Stomach (tissue), 9 donors: ENCODE data around the gene ZNF593OS. TPM values are rescaled to one million over a fixed set of nuclear protein-coding genes. Genes with fewer than 3 reads are reported as not detected.

Experiments used
- DNase-seq, 2 donors: peaks; one replicate each; pipeline versions ENCODE4 v3.0.0 to v3.0.0-alpha.2; 2013 to 2019
- H3K27ac ChIP-seq, 5 donors: fragments of 200-600 bp in 4 of 5; sonication (generic) in 4 of 5; one replicate each; pipeline ENCODE4 v1.5.1; 2013 to 2019; ENCODE audit warnings: mild to moderate bottlenecking in 1 of 5, moderate library complexity in 1 of 5
- H3K27me3 ChIP-seq, 3 donors: fragments of 200-600 bp; sonication (generic); one replicate each; pipeline ENCODE4 v1.5.1; 2017 to 2019; ENCODE audit warnings: mixed run types in 1 of 3
- H3K36me3 ChIP-seq, 4 donors: fragments of 200-600 bp; sonication (generic); 1 replicate in 3 of 4; 2 replicates in 1 of 4; pipeline ENCODE4 v1.5.1; 2016 to 2019
- H3K4me1 ChIP-seq, 4 donors: fragments of 200-600 bp; sonication (generic); one replicate each; pipeline ENCODE4 v1.5.1; 2016 to 2019
- H3K4me3 ChIP-seq, 4 donors: fragments of 200-600 bp; sonication (generic) in 3 of 4; one replicate each; pipeline ENCODE4 v1.5.1; 2016 to 2019; ENCODE audit warnings: mild to moderate bottlenecking in 1 of 4
- H3K9me3 ChIP-seq, 4 donors: fragments of 200-600 bp; sonication (generic); one replicate each; pipeline ENCODE4 v1.5.1; 2016 to 2019
- CTCF ChIP-seq, 7 experiments: fragments of 450-650 bp in 4 of 7; fragments of 200-600 bp in 3 of 7; sonication (generic) in 3 of 7; IDR thresholded peaks; one replicate each; pipeline ENCODE4 v1.5.1; 2016 to 2019; ENCODE audit warnings: antibody characterized with exemption in 7 of 7, control low read depth in 2 of 7, mild to moderate bottlenecking in 1 of 7
- EP300 ChIP-seq: sonication (generic); formaldehyde crosslinking; IDR thresholded peaks from one replicate; pipeline ENCODE4 v1.6.1; 2017; ENCODE audit warnings: antibody characterized with exemption
- POLR2A ChIP-seq, 4 donors: fragments of 450-650 bp; IDR thresholded peaks; one replicate each; pipeline ENCODE4 v1.6.1; 2016; ENCODE audit warnings: antibody characterized with exemption in 4 of 4, control low read depth in 2 of 4, mild to moderate bottlenecking in 1 of 4, moderate library complexity in 1 of 4
- POLR2AphosphoS5 ChIP-seq, 3 donors: sonication (generic); formaldehyde crosslinking; IDR thresholded peaks; one replicate each; pipeline ENCODE4 v1.6.1; 2016; ENCODE audit warnings: antibody characterized with exemption in 3 of 3
- WGBS, 5 donors: extraction: QIAGEN DNeasy Blood & Tissue Kit in 3 of 5; methylation state at CpG; one replicate each; pipeline versions ENCODE4 v1.1.5 to v1.1.7; 2013 to 2018; 5-methylcytosine and 5-hydroxymethylcytosine counted together
- intact Hi-C: fragments of 100-400 bp; cut with DNase I; formaldehyde crosslinking; loops from one replicate; pipeline ENCODE4 v1.15.1; 2023; ENCODE audit warnings: low total_unique reads
- polyA plus RNA-seq, 3 donors: library from polyadenylated mRNA; stranded (reverse); fragments of 200-250 nt; gene quantifications; one replicate each; pipeline ENCODE4 v1.2.3, GENCODE V29; 2013
- total RNA-seq, 5 donors: library from RNA; depleted of rRNA; stranded (reverse); fragments of >200 nt; gene quantifications; one replicate each; pipeline versions ENCODE4 v1.1.0 to v1.2.3, GENCODE V29; 2014 to 2016
- donor health status: healthy with polysubstance abuse.
- donor health status: Bipolar disorder and iron deficiency.
- donor health status: healthy.

The ZNF593OS gene
- total and polyA plus RNA-seq, 8 donors, result 0.30 to 0.76 TPM; not detected in 6

GRCh38 chr1:26189751-26190275 is 18.2 kb upstream of the ZNF593OS start:
- Histone ChIP-seq H3K4me1 (no peaks in the 10 kb centered on the region), H3K4me3 (no peak overlapping the region), H3K27me3 (no peaks in the 10 kb centered on the region), H3K9me3 (no peaks in the 10 kb centered on the region), H3K27ac (no peak overlapping the region), H3K36me3 (peaks cover 0 to 46% (median 39%) of the 10 kb centered on the region in 4 donors)
- no peak for DNase-seq
- 76 to 87% (median 80%) methylated on average over 7 of the region's 7 CpGs for WGBS, 5 donors
- intact Hi-C loops, result no loop called here
- TF ChIP-seq POLR2AphosphoS5 (IDR thresholded peaks at IDR 0.05), result no peak
- no peak for TF ChIP-seq EP300
- TF ChIP-seq POLR2A (IDR thresholded peaks at IDR 0.05), result no peak
- no peak for TF ChIP-seq CTCF (IDR thresholded peaks at IDR 0.05)

GRCh38 chr1:26189331-26189730 is 17.7 kb upstream of the ZNF593OS start:
- TF ChIP-seq EP300 (no peak), CTCF (IDR thresholded peaks at IDR 0.05) (no peak), POLR2A (IDR thresholded peaks at IDR 0.05) (no peak), POLR2AphosphoS5 (IDR thresholded peaks at IDR 0.05) (no peak)
- Histone ChIP-seq H3K27me3 (no peaks in the 10 kb centered on the region), H3K27ac (no peak overlapping the region), H3K36me3 (peaks cover 0 to 51% (median 44%) of the 10 kb centered on the region in 4 donors), H3K4me3 (no peak overlapping the region), H3K9me3 (no peaks in the 10 kb centered on the region), H3K4me1 (no peaks in the 10 kb centered on the region)
- no peak for DNase-seq
- 77 to 83% (median 78%) methylated on average over 4 to 6 of the region's 6 CpGs for WGBS, 5 donors
- intact Hi-C loops, result no loop called here

GRCh38 chr1:26188477-26188876 is 16.8 kb upstream of the ZNF593OS start:
- Histone ChIP-seq H3K4me1 (no peaks in the 10 kb centered on the region), H3K27me3 (no peaks in the 10 kb centered on the region), H3K4me3 (no peak overlapping the region), H3K36me3 (peaks cover 0 to 57% (median 51%) of the 10 kb centered on the region in 4 donors), H3K9me3 (no peaks in the 10 kb centered on the region), H3K27ac (no peak overlapping the region)
- 84 to 96% (median 95%) methylated on average over 5 to 8 of the region's 8 CpGs for WGBS, 5 donors
- no peak for TF ChIP-seq POLR2A (IDR thresholded peaks at IDR 0.05)
- no peak for TF ChIP-seq CTCF (IDR thresholded peaks at IDR 0.05)
- TF ChIP-seq EP300, result no peak
- TF ChIP-seq POLR2AphosphoS5 (IDR thresholded peaks at IDR 0.05), result no peak
- no peak for DNase-seq
- intact Hi-C loops, result no loop called here

GRCh38 chr1:26187882-26188281 is 16.2 kb upstream of the ZNF593OS start:
- Histone ChIP-seq H3K4me3 (no peak overlapping the region), H3K27ac (no peak overlapping the region), H3K36me3 (peaks cover 0 to 63% (median 57%) of the 10 kb centered on the region in 4 donors), H3K27me3 (no peaks in the 10 kb centered on the region), H3K4me1 (no peaks in the 10 kb centered on the region), H3K9me3 (no peaks in the 10 kb centered on the region)
- WGBS, 5 donors, result 94 to 97% (median 96%) methylated on average over 5 to 6 of the region's 6 CpGs
- no peak for DNase-seq
- TF ChIP-seq CTCF (IDR thresholded peaks at IDR 0.05), result no peak
- TF ChIP-seq POLR2A (IDR thresholded peaks at IDR 0.05), result no peak
- TF ChIP-seq EP300, result no peak
- TF ChIP-seq POLR2AphosphoS5 (IDR thresholded peaks at IDR 0.05), result no peak
- intact Hi-C loops, result no loop called here
